Neural progenitor cell (in vitro differentiated cells): ENCODE results near the gene GALR2. TPM values are rescaled to one million over a fixed set of nuclear protein-coding genes. Genes with fewer than 3 reads are reported as not detected.
"Not testable (repeated sequence)": the region's sequence is repeated elsewhere in the genome, so short reads cannot be mapped to it uniquely, and the experiment has no call there.

ENCODE experiments used
- DNase-seq: peaks from one replicate; pipeline ENCODE4 v3.0.0-alpha.2; 2016; ENCODE audit warnings: low spot score
- H2AFZ ChIP-seq: fragments of 200-600 bp; sonication (generic); replicated peaks from 2 replicates; pipeline ENCODE4 v1.6.1; 2016; ENCODE audit warnings: antibody characterized with exemption
- H3F3A ChIP-seq: fragments of 200-600 bp; sonication (generic); 2 replicates; pipeline ENCODE4 v1.6.1; 2016; ENCODE audit warnings: antibody characterized with exemption, low read depth
- H3K27ac ChIP-seq: fragments of 200-600 bp; sonication (generic); 2 replicates; pipeline ENCODE4 v1.5.1; 2016; ENCODE audit warnings: mild to moderate bottlenecking
- H3K27me3 ChIP-seq: fragments of 200-600 bp; sonication (generic); 2 replicates; pipeline ENCODE4 v1.6.1; 2016; ENCODE audit warnings: mild to moderate bottlenecking, moderate library complexity
- H3K36me3 ChIP-seq: fragments of 200-600 bp; sonication (generic); 2 replicates; pipeline ENCODE4 v1.5.1; 2016
- H3K4me1 ChIP-seq: fragments of 200-600 bp; sonication (generic); 2 replicates; pipeline ENCODE4 v1.6.1; 2016; ENCODE audit warnings: mixed run types
- H3K4me2 ChIP-seq: fragments of 200-600 bp; sonication (generic); 2 replicates; pipeline ENCODE4 v1.6.1; 2016
- H3K4me3 ChIP-seq: fragments of 200-600 bp; sonication (generic); 2 replicates; pipeline ENCODE4 v1.5.1; 2016
- H3K79me2 ChIP-seq: fragments of 200-600 bp; sonication (generic); 2 replicates; pipeline ENCODE4 v1.6.1; 2016; ENCODE audit warnings: low read depth
- H3K9ac ChIP-seq: fragments of 200-600 bp; sonication (generic); 2 replicates; pipeline ENCODE4 v1.6.1; 2016
- H3K9me3 ChIP-seq: fragments of 200-600 bp; sonication (generic); 2 replicates; pipeline ENCODE4 v1.5.1; 2016; ENCODE audit warnings: low read depth
- H4K20me1 ChIP-seq: fragments of 200-600 bp; sonication (generic); 2 replicates; pipeline ENCODE4 v1.6.1; 2016; ENCODE audit warnings: low read depth
- H3K27ac Mint-ChIP-seq: 3 replicates; pipeline ENCODE4 v1.8.0; 2021; ENCODE audit warnings: mixed read lengths
- H3K27me3 Mint-ChIP-seq: 2 replicates; pipeline ENCODE4 v1.8.0; 2022; ENCODE audit warnings: low read depth, mild to moderate bottlenecking, inconsistent platforms, moderate library complexity, mixed read lengths; ENCODE audit not compliant: insufficient read depth
- H3K36me3 Mint-ChIP-seq: 3 replicates; pipeline ENCODE4 v1.8.0; 2021; ENCODE audit warnings: mixed read lengths
- H3K4me1 Mint-ChIP-seq: 3 replicates; pipeline ENCODE4 v1.8.0; 2021; ENCODE audit warnings: mixed read lengths
- H3K4me3 Mint-ChIP-seq: 3 replicates; pipeline ENCODE4 v1.8.0; 2021; ENCODE audit warnings: mild to moderate bottlenecking, moderate library complexity, mixed read lengths
- H3K9me3 Mint-ChIP-seq: 3 replicates; pipeline ENCODE4 v1.8.0; 2020; ENCODE audit warnings: mixed read lengths
- EZH2 ChIP-seq: fragments of 200-600 bp; sonication (generic); IDR thresholded peaks from 2 replicates; pipeline ENCODE4 v1.6.1; 2017; ENCODE audit warnings: antibody characterized with exemption, mild to moderate bottlenecking, moderate library complexity
- EZH2phosphoT487 ChIP-seq: fragments of 200-600 bp; sonication (generic); IDR thresholded peaks from 2 replicates; pipeline ENCODE4 v1.6.1; 2017; ENCODE audit warnings: antibody characterized with exemption
- total RNA-seq: library from RNA; depleted of rRNA; stranded (reverse); fragments of >200 nt; gene quantifications from 2 replicates; pipeline ENCODE4 v1.2.3, GENCODE V29; 2015; ENCODE audit warnings: low replicate concordance
- TF ChIP-seq, protein P1 (sequence below): fragments of 200-600 bp; sonication (generic); IDR thresholded peaks from 2 replicates; pipeline ENCODE4 v1.5.1; 2017; ENCODE audit warnings: antibody characterized with exemption, mild to moderate bottlenecking

The GALR2 gene
- total RNA-seq, 1 donor from 2014 or later, result not detected

DNA sequence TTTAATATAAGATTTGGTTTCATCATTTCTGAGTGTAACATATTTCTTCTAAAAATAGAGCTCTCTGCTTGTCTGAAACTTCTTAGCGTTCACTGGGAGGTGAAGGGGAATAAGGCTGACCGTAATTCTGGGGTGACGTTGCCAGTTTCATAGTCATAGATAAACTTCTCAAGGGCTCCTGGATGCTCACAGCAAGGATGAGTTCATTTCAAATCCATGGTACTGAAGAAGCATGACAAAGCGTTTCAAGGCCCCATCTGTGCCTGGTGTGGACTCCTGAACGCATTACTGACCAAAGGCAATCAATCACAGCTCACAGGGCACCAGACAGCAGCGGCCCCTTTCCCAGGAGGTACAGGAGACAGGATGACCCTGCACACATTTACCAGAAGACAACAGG is 35.5 kb upstream of the GALR2 start:
- TF ChIP-seq EZH2phosphoT487 (no peak), EZH2 (no peak)
- TF ChIP-seq, protein P1, sequence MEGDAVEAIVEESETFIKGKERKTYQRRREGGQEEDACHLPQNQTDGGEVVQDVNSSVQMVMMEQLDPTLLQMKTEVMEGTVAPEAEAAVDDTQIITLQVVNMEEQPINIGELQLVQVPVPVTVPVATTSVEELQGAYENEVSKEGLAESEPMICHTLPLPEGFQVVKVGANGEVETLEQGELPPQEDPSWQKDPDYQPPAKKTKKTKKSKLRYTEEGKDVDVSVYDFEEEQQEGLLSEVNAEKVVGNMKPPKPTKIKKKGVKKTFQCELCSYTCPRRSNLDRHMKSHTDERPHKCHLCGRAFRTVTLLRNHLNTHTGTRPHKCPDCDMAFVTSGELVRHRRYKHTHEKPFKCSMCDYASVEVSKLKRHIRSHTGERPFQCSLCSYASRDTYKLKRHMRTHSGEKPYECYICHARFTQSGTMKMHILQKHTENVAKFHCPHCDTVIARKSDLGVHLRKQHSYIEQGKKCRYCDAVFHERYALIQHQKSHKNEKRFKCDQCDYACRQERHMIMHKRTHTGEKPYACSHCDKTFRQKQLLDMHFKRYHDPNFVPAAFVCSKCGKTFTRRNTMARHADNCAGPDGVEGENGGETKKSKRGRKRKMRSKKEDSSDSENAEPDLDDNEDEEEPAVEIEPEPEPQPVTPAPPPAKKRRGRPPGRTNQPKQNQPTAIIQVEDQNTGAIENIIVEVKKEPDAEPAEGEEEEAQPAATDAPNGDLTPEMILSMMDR, result no peak
- Histone ChIP-seq H4K20me1 (no peaks in the 10 kb centered on the region), H3K4me1 (peaks cover 18% of the 10 kb centered on the region), H3K79me2 (no peaks in the 10 kb centered on the region), H3F3A (peaks cover 34% of the 10 kb centered on the region), H3K27ac (no peak overlapping the region), H3K4me2 (no peak overlapping the region), H3K27me3 (no peaks in the 10 kb centered on the region), H3K4me3 (no peak overlapping the region), H2AFZ (no peak overlapping the region), H3K9me3 (no peaks in the 10 kb centered on the region), H3K36me3 (no peaks in the 10 kb centered on the region), H3K9ac (no peak overlapping the region)
- H3K4me3 Mint-ChIP-seq, result no peak overlapping the region
- H3K9me3 Mint-ChIP-seq, result no peaks in the 10 kb centered on the region
- H3K36me3 Mint-ChIP-seq, result peaks cover 41% of the 10 kb centered on the region
- H3K27me3 Mint-ChIP-seq, result no peaks in the 10 kb centered on the region
- no peak for DNase-seq
- peaks cover 9% of the 10 kb centered on the region for H3K4me1 Mint-ChIP-seq
- H3K27ac Mint-ChIP-seq, result no peak overlapping the region

DNA sequence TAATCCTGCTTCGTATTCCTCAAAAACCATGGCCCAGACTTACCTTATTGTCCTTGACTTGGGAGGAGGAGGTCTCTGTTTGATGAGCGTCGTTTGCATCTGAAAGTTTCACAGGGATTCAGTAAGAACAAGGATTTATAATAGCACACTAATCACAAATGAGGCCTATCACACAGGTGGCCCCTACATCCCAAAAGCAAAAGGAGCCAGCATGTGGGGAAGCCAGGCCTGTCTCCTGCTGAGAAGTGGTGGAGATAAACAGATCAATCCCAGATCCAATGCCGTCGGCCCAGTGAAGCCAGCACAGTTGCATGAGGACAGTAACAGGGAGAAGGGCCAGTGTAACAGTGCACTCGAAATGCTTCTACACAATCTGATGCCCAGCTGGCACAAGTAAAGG is 34.2 kb upstream of the GALR2 start:
- Histone ChIP-seq H3K4me1 (peaks cover 18% of the 10 kb centered on the region), H4K20me1 (no peaks in the 10 kb centered on the region), H3K4me3 (no peak overlapping the region), H3K27me3 (no peaks in the 10 kb centered on the region), H3K79me2 (no peaks in the 10 kb centered on the region), H3K9me3 (no peaks in the 10 kb centered on the region), H3K27ac (no peak overlapping the region), H3K4me2 (no peak overlapping the region), H3F3A (peaks cover 34% of the 10 kb centered on the region), H3K9ac (no peak overlapping the region), H2AFZ (no peak overlapping the region), H3K36me3 (no peaks in the 10 kb centered on the region)
- Mint-ChIP-seq H3K9me3 (no peaks in the 10 kb centered on the region), H3K36me3 (peaks cover 49% of the 10 kb centered on the region), H3K27me3 (no peaks in the 10 kb centered on the region), H3K4me3 (no peak overlapping the region), H3K4me1 (peaks cover 7% of the 10 kb centered on the region), H3K27ac (no peak overlapping the region)
- TF ChIP-seq EZH2, result no peak
- DNase-seq, result no peak

DNA sequence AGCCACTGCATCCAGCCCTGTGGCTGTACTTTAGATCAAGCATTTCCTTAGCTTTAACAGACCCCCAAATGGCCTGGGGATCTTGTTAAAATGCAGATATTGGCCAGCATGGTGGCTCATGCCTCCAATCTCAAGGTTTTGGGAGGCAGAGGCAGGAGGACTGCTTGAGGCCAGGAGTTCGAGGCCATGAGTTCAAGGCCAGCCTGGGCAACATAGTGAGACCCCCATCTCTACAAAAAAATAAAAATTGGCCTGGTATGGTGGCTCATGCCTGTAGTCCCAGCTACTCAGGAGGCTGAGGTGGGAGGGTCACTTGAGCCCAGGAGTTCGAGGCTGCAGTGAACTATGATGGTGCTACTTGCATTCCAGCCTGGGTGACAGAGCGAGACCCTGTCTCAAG is 31.7 kb upstream of the GALR2 start:
- not testable (repeated sequence) for H3K36me3 ChIP-seq, H3K4me1 Mint-ChIP-seq, H3K4me2 ChIP-seq, H3K9ac ChIP-seq, H3K27me3 ChIP-seq, H3K9me3 Mint-ChIP-seq, H3K79me2 ChIP-seq, H3K4me3 ChIP-seq, H3K4me1 ChIP-seq, H3K27me3 Mint-ChIP-seq, H3K4me3 Mint-ChIP-seq, H3K27ac Mint-ChIP-seq, H3K9me3 ChIP-seq, DNase-seq, H4K20me1 ChIP-seq, H2AFZ ChIP-seq, H3K27ac ChIP-seq
- H3F3A ChIP-seq, result peaks cover 18% of the 10 kb centered on the region
- H3K36me3 Mint-ChIP-seq, result peaks cover 61% of the 10 kb centered on the region

DNA sequence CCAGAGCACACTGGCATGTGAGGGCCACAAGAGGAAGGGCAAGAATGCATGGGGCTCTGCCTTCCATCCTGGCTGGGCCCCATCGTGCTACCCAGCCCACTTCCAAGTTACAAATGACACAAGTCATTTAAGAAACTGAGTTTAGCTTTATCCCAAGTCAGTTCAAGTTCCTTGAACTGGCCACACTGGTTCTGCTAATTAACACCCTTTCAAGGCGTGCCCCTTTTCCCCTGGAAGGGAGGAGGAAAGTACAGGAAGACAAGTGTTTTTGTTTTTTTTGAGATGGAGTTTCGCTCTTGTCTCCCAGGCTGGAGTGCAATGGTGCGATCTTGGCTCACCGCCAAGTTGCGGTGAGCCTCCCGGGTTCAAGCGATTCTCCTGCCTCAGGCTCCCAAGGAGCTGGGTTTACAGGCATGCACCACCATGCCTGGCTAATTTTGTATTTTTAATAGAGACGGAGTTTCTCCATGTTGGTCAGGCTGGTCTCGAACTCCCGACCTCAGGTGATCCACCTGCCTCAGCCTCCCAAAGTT is 30.0 kb upstream of the GALR2 start:
- not testable (repeated sequence) for H3K4me1 ChIP-seq, H2AFZ ChIP-seq, H3K27ac Mint-ChIP-seq, H3K4me1 Mint-ChIP-seq, H3K4me3 ChIP-seq, H3K27ac ChIP-seq, H3K4me2 ChIP-seq, H4K20me1 ChIP-seq, H3K4me3 Mint-ChIP-seq, H3K27me3 Mint-ChIP-seq, H3K9ac ChIP-seq, H3K36me3 ChIP-seq, H3K9me3 Mint-ChIP-seq, H3K9me3 ChIP-seq, DNase-seq, H3K79me2 ChIP-seq, H3K27me3 ChIP-seq
- H3F3A ChIP-seq, result peaks cover 11% of the 10 kb centered on the region
- H3K36me3 Mint-ChIP-seq, result peaks cover 58% of the 10 kb centered on the region

DNA sequence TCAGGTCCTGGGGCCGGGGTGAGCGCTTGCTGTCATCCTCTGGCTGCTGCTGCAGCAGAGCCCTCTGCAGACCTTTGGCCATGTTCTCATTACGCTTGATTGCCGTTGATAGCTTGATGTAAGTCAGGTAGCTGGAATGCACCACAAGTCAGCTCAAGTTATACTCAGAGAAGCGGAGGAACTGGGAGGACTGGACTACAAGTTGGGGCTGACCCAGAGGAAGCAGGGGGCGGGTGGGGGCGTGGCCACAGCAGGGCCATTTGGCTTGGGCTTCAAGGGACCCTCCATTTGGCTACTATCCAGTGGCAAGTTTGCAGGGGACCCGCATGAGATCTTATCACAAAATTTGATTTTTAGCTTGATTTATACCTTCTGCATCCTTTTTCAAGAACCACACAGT is 28.5 kb upstream of the GALR2 start:
- no peak for TF ChIP-seq EZH2
- TF ChIP-seq, protein P1, result no peak
- no peak for TF ChIP-seq EZH2phosphoT487
- Mint-ChIP-seq H3K4me3 (no peak overlapping the region), H3K27ac (no peak overlapping the region), H3K9me3 (no peaks in the 10 kb centered on the region), H3K27me3 (peaks cover 2% of the 10 kb centered on the region), H3K4me1 (peaks cover 4% of the 10 kb centered on the region), H3K36me3 (peaks cover 57% of the 10 kb centered on the region)
- Histone ChIP-seq H3K27ac (no peak overlapping the region), H3K9me3 (no peaks in the 10 kb centered on the region), H3K4me1 (peaks cover 11% of the 10 kb centered on the region), H3K4me2 (no peak overlapping the region), H3F3A (peaks cover 25% of the 10 kb centered on the region), H2AFZ (no peak overlapping the region), H3K9ac (no peak overlapping the region), H3K27me3 (no peaks in the 10 kb centered on the region), H3K4me3 (no peak overlapping the region), H3K36me3 (peaks cover 5% of the 10 kb centered on the region), H4K20me1 (no peaks in the 10 kb centered on the region), H3K79me2 (no peaks in the 10 kb centered on the region)
- no peak for DNase-seq
